Cerebellar nuclear complex (tissue), 1 donor: ENCODE results near the gene VPS37C.

Source experiments
- DNase-seq, 2 experiments: peaks; one replicate each; lab custom pipeline; 2025; lab: John Stamatoyannopoulos, UW

Gene VPS37C

DNA sequence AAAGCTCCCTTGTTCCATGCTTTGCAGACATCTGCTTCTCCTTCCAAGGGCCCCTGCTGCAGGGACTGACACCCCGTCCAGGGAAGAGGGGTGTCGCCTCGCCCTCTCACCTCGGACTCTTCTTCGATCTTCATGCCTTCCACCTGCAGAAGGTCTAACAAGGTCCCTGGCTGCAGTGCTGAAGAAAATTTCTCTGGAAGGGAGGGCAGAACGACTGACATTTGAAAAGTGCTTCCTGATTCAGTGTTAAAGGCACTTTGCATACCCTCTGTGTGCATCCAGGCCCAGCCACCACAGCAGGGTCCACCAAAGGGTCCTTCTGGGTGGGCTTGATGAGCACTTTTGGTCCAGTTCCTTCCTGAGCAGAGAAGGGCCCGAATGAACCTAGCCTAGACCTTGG, 28.1 kb downstream of the VPS37C start:
- DNase-seq = no peak

DNA sequence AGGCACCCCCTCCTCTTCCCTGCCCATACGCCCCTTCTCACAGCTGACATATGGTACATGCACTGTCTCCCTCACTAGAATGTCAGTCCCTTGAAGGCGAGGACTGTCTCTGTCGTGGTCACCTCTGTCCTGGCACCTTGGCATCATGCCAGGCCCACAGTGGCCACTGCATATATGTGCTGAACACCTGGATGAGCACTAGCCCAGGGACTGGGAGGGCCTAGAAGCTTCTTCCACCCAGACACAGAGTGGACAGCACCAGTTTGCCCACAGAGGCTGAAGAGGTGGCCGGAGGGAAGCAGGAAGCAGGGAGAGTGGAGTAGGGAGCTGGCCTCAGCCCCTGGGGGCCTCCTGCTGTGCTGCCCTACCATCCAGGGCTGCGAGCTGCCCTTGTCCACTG, 28.6 kb downstream of the VPS37C start:
- DNase-seq = no peak

DNA sequence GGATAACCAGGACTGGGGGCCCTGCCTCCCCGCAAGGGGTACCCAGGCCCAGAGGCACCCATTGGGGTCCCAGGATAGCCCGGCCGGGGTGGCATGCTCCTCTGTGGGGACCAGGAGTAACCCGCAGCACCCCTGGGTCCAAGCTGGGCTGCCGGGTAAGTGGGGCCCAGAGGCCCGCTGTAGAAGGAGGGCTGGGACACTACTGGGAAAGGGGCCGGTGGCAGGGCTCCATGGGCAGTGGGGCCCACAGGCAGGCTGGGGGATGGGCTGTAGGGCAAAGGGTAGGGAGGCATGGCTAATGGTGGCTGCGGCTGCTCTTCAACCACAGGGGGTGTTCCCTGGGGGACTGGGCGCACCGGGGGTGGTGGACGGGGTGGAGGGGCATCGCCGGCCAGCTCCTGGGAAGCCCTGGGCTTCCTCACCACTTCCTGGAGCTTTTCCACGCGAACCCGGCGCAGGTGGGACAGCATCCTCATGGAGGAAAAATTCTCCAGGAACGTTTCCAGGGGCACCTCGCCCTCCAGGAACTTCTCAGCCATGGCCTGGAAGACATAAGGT, 29.1 kb downstream of the VPS37C start:
- DNase-seq = no peak

DNA sequence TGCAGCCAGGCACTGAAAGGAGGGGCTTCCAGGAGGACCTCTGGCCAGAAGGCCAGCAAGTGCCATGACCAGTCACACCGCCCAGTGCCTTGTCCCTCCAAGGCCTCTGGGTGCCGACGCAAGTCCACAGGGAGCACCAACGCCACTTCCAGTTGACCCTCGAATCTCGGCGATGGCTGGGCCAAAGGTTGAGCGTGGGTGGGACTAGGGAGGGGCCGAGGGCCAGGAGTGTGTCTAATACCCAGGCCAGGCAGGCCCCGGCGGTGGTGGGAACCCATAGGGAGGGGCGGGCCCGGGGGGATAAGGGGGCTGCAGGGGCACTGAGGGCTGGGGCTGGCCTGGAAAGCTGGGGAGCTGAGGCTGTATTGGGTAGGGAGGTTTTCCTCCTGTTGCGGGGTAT, 29.6 kb downstream of the VPS37C start:
- DNase-seq = no peak

DNA sequence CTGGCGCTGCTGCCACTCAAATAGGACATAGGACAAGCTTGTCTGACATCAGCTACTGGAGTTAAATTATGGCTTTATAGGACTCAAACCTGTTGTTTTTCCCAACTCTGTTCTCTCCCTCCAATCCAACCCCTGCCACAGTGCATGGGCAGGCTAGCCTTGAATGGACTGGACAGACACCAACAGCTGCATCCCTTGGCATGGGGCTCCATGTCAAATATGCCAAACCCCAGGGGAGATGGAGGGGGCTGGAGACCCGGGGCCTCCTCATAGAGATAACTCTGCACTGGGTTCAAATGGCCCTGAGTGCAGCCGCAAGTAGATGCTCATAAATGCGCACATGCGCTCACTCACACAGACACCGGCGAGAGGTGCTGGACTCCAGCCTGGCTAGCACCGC, 30.0 kb downstream of the VPS37C start:
- DNase-seq = no peak

DNA sequence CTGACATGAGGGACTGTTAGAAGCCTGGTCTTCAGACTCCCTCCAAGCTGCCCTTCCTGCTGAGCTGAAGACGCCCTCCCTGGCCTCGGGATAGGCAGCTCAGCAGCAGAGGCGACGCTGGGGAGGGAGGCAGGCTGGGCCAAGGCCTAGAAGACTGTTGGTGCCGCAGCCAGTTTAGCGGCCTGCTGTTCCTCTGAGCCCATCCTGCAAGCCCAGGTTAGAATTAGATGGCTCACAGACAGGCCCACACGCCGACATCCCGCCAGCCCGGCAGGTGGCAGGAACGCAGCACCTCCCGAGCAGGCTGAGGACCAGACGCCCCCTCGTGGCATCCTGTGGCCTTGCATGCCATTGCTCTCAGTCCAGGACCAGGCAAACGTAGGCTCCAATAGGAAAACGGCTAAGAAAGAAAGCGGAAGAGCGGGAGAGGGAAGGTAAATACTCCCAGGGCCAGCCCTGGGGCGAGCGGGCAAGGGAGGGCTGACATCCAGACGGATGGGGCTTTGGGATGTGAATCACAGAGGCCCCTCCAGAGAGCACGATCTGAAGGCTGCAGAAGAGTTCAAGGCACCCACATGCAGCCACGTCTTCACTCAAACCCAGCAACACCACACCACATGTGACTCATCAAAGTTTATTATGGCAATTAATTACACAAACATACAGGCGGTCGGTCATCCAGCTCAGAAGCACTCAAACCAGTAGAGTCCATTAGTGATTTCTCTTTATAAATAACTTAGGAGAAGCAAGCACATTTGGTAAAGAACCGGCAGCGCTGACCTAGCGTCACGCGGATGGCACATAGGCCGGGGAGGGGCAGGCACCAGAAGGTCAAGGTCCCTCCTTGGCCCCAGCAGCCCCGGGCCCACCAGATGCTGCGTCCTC, 31.3 kb downstream of the VPS37C start:
- DNase-seq = no peak

DNA sequence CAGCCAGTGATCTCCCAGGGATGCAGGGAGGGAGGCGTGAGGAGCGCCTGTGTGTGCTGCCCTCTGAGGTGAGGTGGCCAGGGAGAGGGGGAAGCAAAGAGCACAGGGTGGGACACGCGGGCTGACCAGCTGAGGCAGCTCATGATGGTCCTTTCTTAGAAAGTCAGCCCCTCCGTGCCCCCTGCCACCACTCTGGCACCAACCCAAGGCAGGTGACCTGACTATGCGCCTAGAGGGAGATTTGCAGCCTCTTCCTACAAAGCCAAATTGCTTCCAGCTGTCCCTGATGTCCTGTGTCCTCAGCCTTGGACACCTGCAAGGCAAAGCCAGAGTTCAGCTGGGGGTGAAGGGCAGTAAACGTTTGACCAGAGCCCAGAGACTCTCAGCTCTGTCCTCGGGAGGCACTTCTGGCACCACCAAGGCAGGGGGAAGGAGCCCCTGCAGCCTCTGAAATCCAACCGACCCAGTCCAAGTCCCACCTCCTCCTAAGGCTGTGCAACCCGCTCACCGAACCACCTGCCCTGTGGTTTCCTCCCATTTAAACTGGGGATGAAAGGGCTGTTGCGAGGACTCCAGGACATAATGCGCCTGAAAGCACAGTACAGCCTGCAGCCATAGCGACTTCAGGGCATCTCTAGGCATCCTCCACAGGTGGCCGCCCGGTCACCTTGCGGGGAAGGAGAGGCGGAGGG, 32.1 kb downstream of the VPS37C start:
- DNase-seq = no peak

DNA sequence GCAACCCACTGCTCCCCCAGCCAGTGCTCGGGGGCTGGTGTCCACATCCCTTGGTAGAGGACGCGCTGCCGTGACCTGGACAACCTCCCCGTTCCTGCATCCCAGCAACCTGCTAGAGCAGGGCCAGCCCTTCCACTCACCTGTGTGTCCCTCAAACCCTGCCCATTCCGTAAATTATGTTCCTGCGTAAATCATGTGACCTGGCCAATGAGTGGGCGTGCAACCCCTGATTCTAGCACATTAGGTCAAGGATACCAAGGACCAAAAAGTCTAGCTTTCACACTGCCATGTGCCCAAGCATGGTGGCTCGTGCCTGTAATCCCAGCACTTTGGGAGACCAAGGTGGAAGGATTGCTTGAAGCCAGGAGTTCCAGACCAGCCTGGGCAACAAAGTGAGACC, 33.2 kb downstream of the VPS37C start:
- no peak for DNase-seq

DNA sequence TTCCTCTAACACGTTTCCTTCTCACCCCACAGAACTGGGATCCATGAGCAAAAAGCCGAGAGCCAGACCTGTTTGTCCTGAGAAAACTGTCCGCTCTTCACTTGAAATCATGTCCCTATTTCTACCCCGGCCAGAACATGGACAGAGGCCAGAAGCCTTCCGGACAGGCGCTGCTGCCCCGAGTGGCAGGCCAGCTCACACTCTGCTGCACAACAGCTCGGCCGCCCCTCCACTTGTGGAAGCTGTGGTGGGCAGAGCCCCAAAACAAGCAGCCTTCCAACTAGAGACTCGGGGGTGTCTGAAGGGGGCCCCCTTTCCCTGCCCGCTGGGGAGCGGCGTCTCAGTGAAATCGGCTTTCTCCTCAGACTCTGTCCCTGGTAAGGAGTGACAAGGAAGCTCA, 35.0 kb downstream of the VPS37C start:
- DNase-seq = no peak

DNA sequence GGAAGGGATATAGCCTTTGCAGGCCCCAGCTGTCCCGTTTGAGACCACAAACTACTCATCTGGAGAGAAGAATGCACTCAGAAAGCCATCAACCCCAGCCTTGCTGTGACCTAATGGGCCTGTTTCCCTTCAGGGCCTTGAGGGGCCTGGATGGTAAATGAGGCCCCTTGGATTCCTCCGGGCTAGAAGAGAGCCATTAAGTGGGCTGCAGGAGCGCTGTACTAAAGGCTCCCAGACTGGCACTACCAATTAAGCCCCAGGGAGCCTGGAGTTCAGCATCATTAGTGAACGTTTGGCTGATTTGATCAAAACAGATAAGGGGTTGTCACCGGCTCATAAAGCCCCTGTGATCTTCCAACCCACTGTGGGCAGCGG, 35.9 kb downstream of the VPS37C start:
- no peak for DNase-seq

DNA sequence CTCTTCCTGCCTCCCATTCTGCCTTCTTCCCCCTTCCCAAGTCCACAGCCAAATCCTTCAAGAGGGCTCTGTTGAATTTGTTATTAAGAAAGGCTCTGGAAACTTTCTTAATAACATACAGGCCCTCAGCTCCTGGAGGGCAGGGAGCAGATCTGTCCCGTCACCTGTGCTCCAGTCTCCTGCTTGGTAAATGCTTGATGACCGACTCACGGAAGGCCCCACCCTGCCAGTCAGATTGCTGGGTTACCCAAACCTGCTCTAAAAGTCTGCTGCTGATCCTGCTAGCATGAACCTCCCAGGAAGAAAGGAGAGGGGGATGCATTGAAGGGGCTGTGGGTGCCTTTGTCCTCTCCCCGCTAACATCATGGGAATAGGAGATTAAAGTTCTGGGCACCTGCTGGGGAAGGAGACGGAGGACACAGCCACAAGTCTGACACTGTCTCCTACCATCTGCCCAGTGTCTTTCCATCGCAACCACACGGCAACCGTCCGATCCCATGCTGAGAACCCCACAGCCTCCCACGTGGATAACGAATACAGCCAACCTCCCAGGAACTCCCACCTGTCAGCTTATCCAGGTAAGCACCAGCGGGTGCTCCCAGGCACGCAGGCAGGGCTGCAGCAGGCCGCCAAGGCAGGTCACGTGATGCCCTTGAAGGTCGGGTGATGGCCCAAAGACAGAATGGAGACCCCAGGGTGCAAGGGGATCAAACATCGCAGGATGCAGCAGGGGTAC, 36.5 kb downstream of the VPS37C start:
- no peak for DNase-seq

DNA sequence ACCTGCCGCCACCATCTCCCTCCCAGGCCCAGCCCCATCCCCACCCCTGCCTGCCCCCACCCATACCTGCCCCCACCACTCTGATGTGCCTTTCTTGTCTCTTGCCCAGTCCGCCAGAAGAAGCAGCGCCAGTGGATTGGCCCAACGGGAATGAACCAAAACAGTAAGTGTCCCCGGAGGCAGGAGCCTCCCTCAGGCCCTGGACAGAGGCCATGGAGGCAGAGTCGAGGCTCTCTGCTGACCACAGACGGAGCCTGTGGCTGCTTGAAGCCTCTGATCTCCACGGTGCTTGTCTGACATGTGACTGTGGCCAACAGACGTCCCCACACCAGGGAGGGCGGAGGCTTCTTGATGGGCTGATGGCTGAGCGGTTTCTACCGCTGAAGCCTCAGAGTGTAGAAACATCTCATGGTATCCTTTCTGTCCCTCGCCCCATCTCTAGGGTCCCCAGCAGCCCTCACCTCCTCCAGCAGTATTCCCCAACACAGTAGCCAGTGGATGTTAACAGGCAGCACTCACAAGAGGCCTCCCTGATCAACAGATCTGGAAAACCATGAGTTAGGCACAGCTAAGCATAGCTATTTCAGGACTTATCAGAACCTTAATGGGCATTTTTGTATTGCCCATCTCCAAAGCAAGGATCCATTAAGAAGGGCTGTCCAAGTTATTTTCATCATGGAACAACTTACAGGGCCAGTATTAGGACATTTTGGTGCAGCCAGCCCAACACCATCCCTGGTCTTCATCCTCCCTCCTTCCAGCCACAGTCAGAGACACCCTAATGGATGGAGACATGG, 37.3 kb downstream of the VPS37C start:
- DNase-seq = no peak

DNA sequence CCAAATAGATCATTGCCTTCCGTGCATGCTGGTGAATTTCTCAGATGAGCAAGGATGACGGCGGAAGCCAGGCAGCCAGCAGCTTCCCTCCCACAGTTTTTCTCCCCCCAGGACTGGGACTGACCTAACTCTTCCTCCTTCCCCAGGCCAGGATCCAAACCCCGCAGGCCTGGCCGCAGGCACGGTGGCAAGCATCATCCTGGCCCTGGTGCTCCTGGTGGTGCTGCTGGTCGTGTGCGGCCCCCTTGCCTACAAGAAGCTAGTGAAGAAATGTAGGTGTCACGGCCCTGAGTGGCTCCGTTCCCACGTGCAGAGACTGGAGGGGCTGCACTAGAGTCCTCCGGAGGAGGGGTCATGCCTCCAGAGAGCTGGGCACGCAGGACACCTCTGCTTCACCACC, 38.5 kb downstream of the VPS37C start:
- no peak for DNase-seq

DNA sequence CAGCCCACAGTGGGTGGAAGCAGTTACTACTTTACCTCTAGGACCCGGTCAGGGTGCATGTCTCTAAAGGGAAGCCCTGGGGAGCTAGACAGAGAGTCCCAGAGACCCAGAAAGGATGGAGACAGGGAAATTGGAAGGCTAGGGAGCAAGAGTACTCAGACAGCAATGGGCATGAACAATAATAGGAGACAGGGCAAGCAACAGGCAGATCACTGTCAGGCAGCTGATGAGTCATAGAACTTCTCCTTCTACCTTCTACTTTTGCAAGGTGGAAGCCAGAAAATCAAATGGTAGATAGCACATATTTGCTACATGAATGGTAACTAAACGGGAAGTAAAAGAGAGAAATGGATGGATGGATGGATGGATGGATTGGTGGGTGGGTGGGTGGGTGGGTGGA, 39.3 kb downstream of the VPS37C start:
- no peak for DNase-seq

DNA sequence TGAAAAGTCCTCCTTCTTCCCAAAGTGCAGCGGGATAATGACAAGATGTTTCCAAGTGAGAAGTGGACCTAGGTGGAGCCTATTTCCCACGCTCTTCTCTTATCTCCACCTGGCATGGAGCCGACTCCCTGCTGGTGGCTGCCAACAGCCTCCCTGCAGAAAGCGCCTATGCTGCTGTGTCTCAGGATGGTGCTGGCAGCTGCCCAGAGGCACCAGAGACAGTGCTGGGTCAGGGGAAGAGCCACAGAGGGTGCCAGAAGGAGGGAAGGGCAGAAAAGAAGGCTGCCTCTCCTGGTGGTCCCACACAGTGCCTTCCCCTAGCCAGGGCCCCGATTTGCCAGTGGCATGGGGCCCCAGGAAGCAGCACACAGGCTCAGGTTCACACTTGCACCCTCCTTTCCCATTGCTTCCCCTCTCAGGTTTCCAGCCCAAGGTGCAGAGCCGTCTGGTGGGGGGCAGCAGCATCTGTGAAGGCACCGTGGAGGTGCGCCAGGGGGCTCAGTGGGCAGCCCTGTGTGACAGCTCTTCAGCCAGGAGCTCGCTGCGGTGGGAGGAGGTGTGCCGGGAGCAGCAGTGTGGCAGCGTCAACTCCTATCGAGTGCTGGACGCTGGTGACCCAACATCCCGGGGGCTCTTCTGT, 39.9 kb downstream of the VPS37C start:
- DNase-seq = no peak

DNA sequence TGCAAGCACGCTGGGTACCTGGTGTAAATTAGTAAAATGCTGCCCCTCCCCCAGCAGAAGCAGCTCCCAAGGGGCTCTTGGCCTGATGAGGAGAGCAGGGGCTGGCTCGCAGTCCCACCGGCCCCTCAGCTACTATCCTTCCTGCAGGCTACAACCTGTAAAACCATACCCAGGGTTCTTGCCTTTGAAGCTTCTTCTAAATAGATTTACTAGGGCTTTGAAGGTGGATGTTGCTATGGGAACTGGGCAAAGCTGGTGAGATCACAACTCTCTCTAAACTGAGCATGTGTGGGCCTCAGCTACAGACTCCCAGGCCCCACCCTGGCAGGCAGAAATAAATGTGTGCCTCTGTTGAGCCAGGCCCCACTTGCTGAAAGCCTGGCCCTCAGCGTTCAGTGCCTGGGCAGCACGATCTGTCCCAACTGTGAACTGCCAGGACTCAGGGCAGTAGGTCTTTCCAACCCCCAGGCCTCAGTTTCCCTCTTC, 40.5 kb downstream of the VPS37C start:
- DNase-seq = no peak

DNA sequence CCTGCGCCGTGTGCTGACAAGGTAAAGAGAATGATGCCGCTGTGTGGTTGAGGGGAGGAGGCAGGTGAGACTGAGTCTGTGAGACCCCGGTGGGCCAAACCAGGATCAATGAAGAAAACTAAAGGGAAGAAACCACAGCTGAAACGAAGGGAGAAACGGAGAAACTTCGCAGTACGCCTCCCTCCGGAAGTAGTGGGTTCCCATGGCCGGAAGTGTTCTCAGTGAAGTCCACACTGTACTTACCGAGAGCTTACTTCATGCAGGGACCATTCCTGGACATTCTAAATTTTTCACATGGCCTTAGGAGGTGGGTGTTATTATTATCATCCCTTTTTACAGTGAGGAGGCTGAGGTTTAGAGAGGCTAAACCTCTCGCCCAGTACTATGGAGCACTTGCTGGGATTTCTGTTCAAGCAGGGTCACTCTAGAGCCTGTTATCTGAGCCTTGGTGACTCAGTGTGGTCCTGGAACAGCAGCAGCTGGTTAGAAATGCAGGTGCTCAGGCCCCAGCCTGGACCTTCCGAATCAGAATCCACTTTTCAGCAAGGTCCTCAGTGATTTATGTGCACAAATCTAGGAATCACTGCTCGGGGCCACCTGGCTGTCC, 41.0 kb downstream of the VPS37C start:
- DNase-seq = no peak

DNA sequence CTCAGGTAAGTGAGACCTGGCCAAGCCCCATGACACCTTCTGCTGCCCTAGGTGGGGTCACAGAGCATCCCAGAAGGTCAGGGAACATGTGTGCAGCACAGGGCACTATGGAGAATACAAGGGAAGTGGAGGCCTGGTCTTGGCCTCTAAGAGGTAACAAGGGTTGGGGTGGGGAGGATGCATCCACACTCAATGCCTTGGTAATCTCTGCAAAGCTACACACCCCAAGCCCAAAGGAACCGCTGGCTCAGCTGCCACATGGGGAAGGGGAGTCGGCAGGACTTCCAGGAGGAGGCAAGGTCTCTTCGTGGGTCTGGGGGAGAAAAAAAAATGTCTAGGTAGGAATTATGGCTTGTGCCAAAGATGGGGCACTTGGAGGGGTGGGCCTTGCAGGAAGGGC, 41.7 kb downstream of the VPS37C start:
- DNase-seq = no peak

DNA sequence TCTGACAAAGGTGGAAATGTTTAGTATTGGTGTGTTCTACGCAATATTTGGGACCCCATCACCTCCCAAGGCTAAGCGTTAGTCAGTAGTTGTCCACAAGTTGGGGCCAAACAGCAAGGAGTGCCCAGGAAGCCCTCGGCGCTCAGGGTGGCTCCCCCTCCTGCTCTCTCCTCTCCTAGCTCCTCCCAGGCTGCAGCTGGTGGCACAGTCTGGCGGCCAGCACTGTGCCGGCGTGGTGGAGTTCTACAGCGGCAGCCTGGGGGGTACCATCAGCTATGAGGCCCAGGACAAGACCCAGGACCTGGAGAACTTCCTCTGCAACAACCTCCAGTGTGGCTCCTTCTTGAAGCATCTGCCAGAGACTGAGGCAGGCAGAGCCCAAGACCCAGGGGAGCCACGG, 42.2 kb downstream of the VPS37C start:
- DNase-seq = no peak

DNA sequence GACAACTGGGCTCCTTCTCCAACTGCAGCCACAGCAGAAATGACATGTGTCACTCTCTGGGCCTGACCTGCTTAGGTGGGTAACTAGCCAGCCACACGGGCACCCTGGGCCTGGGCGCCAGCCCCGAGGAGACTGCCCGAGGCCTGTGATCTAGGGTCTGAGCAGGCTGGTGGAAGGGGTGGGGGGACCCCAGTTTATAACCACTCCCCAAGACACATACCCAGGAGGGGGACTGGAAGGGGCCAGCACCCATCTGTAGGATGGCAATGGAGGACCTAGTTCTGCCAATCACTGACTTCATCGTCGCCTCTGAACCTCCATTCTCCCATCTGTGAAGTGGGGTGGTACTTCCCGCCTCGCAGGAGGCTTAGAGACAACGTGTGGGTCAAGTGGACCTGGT, 42.8 kb downstream of the VPS37C start:
- DNase-seq = no peak

DNA sequence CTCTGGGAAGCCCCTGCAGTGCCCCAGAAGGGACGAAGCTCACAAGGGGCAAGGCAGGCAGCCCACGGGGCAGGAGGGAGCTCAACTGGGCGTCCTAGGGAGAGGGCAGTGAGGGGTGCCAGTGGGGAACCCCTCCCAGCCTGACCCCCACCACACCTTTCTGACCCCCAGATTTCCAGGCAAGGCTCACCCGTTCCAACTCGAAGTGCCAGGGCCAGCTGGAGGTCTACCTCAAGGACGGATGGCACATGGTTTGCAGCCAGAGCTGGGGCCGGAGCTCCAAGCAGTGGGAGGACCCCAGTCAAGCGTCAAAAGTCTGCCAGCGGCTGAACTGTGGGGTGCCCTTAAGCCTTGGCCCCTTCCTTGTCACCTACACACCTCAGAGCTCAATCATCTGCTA, 43.2 kb downstream of the VPS37C start:
- DNase-seq = no peak
